Gastrocnemius medialis (tissue), 4 donors: Measurements from ENCODE around the gene ARRDC5. TPM values are rescaled to one million over a fixed set of nuclear protein-coding genes. Genes with fewer than 3 reads are reported as not detected.

Experiments used
- ATAC-seq, 2 donors: fragments of 150-250 bp; one replicate each; pipeline ENCODE4 v1.9.1; 2016
- DNase-seq, 2 donors: peaks; one replicate each; pipeline ENCODE4 v3.0.0-alpha.2; 2019
- H3K27ac ChIP-seq, 4 donors: fragments of 200-600 bp; sonication (generic); 1 replicate in 1 of 4; 2 replicates in 3 of 4; pipeline ENCODE4 v1.5.1; 2016 to 2018; ENCODE audit warnings: mild to moderate bottlenecking in 2 of 4, moderate library complexity in 1 of 4
- H3K27me3 ChIP-seq, 3 donors: fragments of 200-600 bp; sonication (generic) in 2 of 3; 1 replicate in 1 of 3; 2 replicates in 2 of 3; pipeline versions ENCODE4 v1.5.1 to v1.6.0; 2016 to 2019; ENCODE audit warnings: mild to moderate bottlenecking in 1 of 3, moderate library complexity in 1 of 3
- H3K36me3 ChIP-seq, 2 donors: fragments of 200-600 bp; sonication (generic) in 1 of 2; one replicate each; pipeline ENCODE4 v1.5.1; 2017 to 2018
- H3K4me1 ChIP-seq, 2 donors: fragments of 200-600 bp; sonication (generic) in 1 of 2; one replicate each; pipeline ENCODE4 v1.5.1; 2016 to 2017; ENCODE audit warnings: mild to moderate bottlenecking in 2 of 2
- H3K4me3 ChIP-seq, 4 donors: fragments of 200-600 bp; sonication (generic) in 3 of 4; 1 replicate in 1 of 4; 2 replicates in 3 of 4; pipeline ENCODE4 v1.5.1; 2016 to 2019; ENCODE audit warnings: mild to moderate bottlenecking in 2 of 4
- H3K9me3 ChIP-seq, 3 donors: fragments of 200-600 bp; sonication (generic) in 2 of 3; 1 replicate in 1 of 3; 2 replicates in 2 of 3; pipeline ENCODE4 v1.5.1; 2016 to 2019
- POLR2A ChIP-seq, 2 donors: fragments of 450-650 bp; IDR thresholded peaks; one replicate each; pipeline ENCODE4 v1.6.1; 2017; ENCODE audit warnings: antibody characterized with exemption in 2 of 2, mild to moderate bottlenecking in 2 of 2, moderate library complexity in 2 of 2
- in situ Hi-C, 4 donors: fragments of 200-750 bp; cut with MboI; loops; one replicate each; pipeline versions ENCODE4 v1.15.0 to v1.8.0; 2017; ENCODE audit warnings: low sequenced_read_pairs in 4 of 4
- intact Hi-C: fragments of 100-400 bp; cut with DNase I; formaldehyde crosslinking; loops from one replicate; pipeline ENCODE4 v1.15.1; 2023; ENCODE audit warnings: low total_unique reads
- total RNA-seq, 4 donors: library from RNA; depleted of rRNA; stranded (reverse); fragments of >200 nt; gene quantifications; one replicate each; pipeline versions ENCODE4 v1.1.0 to v1.2.3, GENCODE V29; 2016
- TF ChIP-seq, protein P1 (sequence below), 5 experiments: fragments of 450-650 bp in 3 of 5; fragments of 200-600 bp in 2 of 5; sonication (generic) in 2 of 5; IDR thresholded peaks in 4 of 5; conservative IDR thresholded peaks in 1 of 5; 1 replicate in 4 of 5; 2 replicates in 1 of 5; pipeline ENCODE4 v1.5.1; 2016 to 2019; ENCODE audit warnings: antibody characterized with exemption in 5 of 5, mild to moderate bottlenecking in 3 of 5, moderate library complexity in 3 of 5

ARRDC5 gene
- total RNA-seq, 4 donors from 2014 or later, result not detected

DNA sequence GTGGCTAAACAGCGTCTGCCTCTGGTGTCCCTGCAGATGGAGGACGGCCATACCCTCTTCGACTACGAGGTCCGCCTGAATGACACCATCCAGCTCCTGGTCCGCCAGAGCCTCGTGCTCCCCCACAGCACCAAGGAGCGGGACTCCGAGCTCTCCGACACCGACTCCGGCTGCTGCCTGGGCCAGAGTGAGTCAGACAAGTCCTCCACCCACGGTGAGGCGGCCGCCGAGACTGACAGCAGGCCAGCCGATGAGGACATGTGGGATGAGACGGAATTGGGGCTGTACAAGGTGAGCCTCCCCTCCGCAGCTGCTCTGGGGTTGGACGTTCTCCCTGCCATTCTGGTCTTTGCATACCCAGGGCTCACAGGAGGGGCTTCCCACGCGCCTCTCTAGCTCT is 26.5 kb upstream of the ARRDC5 start:
- ATAC-seq, result no peak
- intact Hi-C loops, result no loop called here
- Histone ChIP-seq H3K27me3 (no peaks in the 10 kb centered on the region), H3K4me1 (peaks cover 2 to 7% of the 10 kb centered on the region in 2 donors), H3K4me3 (no peak overlapping the region), H3K27ac (no peak overlapping the region), H3K9me3 (no peaks in the 10 kb centered on the region), H3K36me3 (no peaks in the 10 kb centered on the region)
- in situ Hi-C loops, result no loop called here
- no peak for DNase-seq
- TF ChIP-seq POLR2A (IDR thresholded peaks at IDR 0.05), result no peak
- TF ChIP-seq, protein P1, sequence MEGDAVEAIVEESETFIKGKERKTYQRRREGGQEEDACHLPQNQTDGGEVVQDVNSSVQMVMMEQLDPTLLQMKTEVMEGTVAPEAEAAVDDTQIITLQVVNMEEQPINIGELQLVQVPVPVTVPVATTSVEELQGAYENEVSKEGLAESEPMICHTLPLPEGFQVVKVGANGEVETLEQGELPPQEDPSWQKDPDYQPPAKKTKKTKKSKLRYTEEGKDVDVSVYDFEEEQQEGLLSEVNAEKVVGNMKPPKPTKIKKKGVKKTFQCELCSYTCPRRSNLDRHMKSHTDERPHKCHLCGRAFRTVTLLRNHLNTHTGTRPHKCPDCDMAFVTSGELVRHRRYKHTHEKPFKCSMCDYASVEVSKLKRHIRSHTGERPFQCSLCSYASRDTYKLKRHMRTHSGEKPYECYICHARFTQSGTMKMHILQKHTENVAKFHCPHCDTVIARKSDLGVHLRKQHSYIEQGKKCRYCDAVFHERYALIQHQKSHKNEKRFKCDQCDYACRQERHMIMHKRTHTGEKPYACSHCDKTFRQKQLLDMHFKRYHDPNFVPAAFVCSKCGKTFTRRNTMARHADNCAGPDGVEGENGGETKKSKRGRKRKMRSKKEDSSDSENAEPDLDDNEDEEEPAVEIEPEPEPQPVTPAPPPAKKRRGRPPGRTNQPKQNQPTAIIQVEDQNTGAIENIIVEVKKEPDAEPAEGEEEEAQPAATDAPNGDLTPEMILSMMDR (IDR thresholded peaks at IDR 0.05 in 4 of 5, conservative IDR thresholded peaks at IDR 0.05 in 1 of 5), result no peak

DNA sequence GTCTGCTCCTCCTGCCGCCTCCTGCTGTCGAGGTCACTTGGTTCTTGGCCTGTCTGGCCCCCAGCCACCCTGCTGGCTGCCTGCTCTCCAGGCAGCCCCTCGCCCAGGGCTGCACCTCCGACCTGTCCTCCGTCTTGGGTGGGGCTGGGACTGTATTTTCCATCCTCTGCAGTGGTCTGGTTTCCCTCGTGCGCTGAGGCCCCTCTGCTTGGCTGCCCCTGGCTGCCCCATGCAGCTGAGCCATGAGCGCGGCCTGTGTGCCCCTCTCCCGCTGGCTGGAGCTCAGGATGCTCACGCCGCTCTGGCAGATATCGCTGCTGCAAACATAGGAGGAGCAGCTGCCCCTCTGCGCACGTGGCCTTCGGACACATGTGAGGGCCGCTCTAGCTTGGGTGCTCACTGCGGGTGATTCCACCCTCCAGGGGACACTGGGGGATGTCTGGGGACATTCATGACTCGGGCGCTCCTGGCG is 20.6 kb upstream of the ARRDC5 start:
- no peaks in the 10 kb centered on the region for H3K9me3 ChIP-seq
- H3K27ac ChIP-seq, result no peak overlapping the region
- no peaks in the 10 kb centered on the region for H3K36me3 ChIP-seq
- no peaks in the 10 kb centered on the region for H3K27me3 ChIP-seq
- DNase-seq, result no peak
- ATAC-seq, result no peak
- intact Hi-C loops (no loop called here), in situ Hi-C loops (no loop called here)
- H3K4me3 ChIP-seq, result no peak overlapping the region
- no peaks in the 10 kb centered on the region for H3K4me1 ChIP-seq
- no peak for TF ChIP-seq POLR2A (IDR thresholded peaks at IDR 0.05)
- TF ChIP-seq, protein P1 (IDR thresholded peaks at IDR 0.05 in 4 of 5, conservative IDR thresholded peaks at IDR 0.05 in 1 of 5), result no peak

DNA sequence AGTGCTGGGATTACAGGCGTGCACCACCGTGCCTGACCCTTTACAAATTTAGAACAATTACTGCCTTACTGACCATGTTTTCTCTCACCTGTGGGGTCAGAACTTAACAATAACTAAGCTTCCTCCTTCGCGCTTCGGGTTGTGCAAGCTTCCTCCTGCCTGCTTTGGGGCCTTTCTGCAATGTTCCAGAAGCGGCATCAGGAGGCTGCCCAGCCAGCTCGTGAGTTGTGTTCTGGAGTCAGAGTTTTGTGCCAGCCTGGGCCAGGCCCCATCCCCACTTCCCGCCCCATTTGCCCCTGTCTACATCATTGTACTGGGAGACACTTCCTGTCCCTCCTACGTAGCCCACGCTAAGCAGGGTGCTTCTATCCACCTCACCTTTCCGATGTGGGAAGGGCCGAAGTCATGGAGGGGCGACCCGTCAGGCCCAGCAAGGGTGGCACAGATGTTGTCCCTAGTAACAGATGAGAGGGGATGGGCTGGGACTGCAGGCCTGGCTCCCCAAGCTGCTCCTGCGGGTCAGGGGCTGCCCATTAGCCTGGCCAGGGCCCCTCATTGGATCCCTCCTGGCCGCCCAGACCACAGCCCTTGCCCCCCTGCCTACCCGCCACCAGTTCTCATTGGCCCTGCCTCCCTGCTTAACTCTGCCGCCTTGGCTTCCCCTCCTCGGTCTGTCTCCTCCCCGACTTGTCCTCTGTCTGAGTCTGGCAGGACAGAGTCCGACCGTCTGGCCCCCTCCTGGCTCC is 20.0 kb upstream of the ARRDC5 start:
- H3K27ac ChIP-seq, result no peak overlapping the region
- H3K36me3 ChIP-seq, result no peaks in the 10 kb centered on the region
- no peak for ATAC-seq
- H3K27me3 ChIP-seq, result no peaks in the 10 kb centered on the region
- no peaks in the 10 kb centered on the region for H3K9me3 ChIP-seq
- no peak overlapping the region for H3K4me3 ChIP-seq
- H3K4me1 ChIP-seq, result no peaks in the 10 kb centered on the region
- in situ Hi-C loops, result no loop called here
- intact Hi-C loops, result no loop called here
- TF ChIP-seq POLR2A (IDR thresholded peaks at IDR 0.05), result no peak
- TF ChIP-seq, protein P1 (IDR thresholded peaks at IDR 0.05 in 4 of 5, conservative IDR thresholded peaks at IDR 0.05 in 1 of 5), result no peak
- no peak for DNase-seq

DNA sequence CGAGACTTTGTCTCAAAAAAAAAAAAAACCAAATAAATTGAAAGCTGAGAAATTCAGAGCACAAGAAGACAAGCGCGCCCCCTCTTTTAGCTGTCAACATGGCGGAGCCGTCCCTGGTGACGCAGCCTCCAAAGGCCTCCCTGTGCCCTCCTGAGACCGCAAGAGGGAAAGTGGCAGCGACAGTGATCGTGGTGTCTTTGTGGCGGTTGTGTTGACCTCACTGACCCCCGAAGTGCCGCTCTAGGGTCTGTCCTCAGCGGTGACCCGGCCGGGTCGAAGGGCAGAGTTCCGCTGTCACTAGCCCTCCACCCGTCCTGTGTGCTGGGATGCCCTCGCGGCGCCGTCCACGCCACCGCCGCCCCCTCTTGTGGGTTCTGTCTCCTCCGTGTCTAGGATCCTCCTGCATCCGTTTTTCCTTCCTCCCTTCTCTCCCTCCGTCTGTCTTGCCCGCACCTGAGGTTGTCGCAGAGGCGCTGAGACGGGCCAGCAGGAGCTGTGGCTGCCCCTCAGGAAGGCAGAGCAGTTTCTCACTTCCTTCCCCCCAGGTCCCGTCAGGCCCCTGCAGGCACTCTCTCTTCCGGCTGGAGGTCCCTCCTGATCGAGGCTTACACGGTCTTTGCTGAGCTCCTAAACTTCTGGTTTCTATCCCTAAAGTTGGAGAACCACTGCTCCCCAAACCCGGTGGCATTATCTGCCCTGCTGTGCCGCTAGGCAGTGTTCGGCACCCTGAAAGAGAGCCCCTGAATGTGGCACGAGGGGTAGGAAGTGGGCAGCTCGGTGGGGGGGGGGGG is 13.8 kb upstream of the ARRDC5 start:
- H3K27me3 ChIP-seq, result no peaks in the 10 kb centered on the region
- TF ChIP-seq POLR2A (IDR thresholded peaks at IDR 0.05), result no peak
- TF ChIP-seq, protein P1 (IDR thresholded peaks at IDR 0.05 in 4 of 5, conservative IDR thresholded peaks at IDR 0.05 in 1 of 5), result no peak
- no peak for DNase-seq
- H3K27ac ChIP-seq, result no peak overlapping the region
- H3K36me3 ChIP-seq, result no peaks in the 10 kb centered on the region
- intact Hi-C loops, result no loop called here
- ATAC-seq, result no peak
- H3K4me3 ChIP-seq, result peak overlapping the region in 1 of 4 donors; percentile 20
- in situ Hi-C loops, result no loop called here
- no peaks in the 10 kb centered on the region for H3K9me3 ChIP-seq
- peaks cover 7 to 8% of the 10 kb centered on the region in 2 donors for H3K4me1 ChIP-seq
